Muscle of arm (tissue), 14 donors: ENCODE results near the gene CCNI. TPM values are rescaled to one million over a fixed set of nuclear protein-coding genes. Genes with fewer than 3 reads are reported as not detected.
A peak's percentile ranks its signal among the peaks of the same experiment; 100 is the strongest.

Source experiments
- DNase-seq: peaks from one replicate; pipeline ENCODE4 v3.0.0-alpha.2; 2013
- long read RNA-seq, 11 donors: transcript quantifications; one replicate each; lab custom pipeline, GENCODE V29; 2026
- polyA plus RNA-seq, 12 donors: library from polyadenylated mRNA; unstranded; fragments of 120-200 nt; gene quantifications; one replicate each; pipeline ENCODE4 v1.2.1, GENCODE V29; 2013; ENCODE audit not compliant: insufficient read length in 12 of 12

Gene CCNI
- polyA plus RNA-seq = 100 to 1,000 TPM in 11 of 12 donors, not detected in 1; 225 to 352 (median 279) TPM
- long read RNA-seq, donor 1, transcript CCNI-209 (2 exons, 390 nt) = minor isoform, 9 of 249 reads
- long read RNA-seq, donor 1, transcript CCNI-201 (7 exons, 2,772 nt) = major isoform, 66 of 249 reads
- long read RNA-seq, donor 1, partial matches to known transcripts = 174 of 249 reads
- long read RNA-seq, donor 1, other reads (novel, unspliced or antisense) = 0 of 249 reads
- long read RNA-seq, donor 2, transcript CCNI-201 (7 exons, 2,772 nt) = major isoform, 90 of 127 reads
- long read RNA-seq, donor 2, partial matches to known transcripts = 30 of 127 reads
- long read RNA-seq, donor 2, other reads (novel, unspliced or antisense) = 6 of 127 reads
- long read RNA-seq, donor 3, transcript CCNI-201 (7 exons, 2,772 nt) = major isoform, 51 of 106 reads
- long read RNA-seq, donor 3, partial matches to known transcripts = 52 of 106 reads
- long read RNA-seq, donor 3, other reads (novel, unspliced or antisense) = 0 of 106 reads
- long read RNA-seq, donor 4, transcript CCNI-201 (7 exons, 2,772 nt) = major isoform, 29 of 35 reads
- long read RNA-seq, donor 4, partial matches to known transcripts = 6 of 35 reads
- long read RNA-seq, donor 4, other reads (novel, unspliced or antisense) = 0 of 35 reads
- long read RNA-seq, donor 5, transcript CCNI-201 (7 exons, 2,772 nt) = major isoform, 81 of 133 reads
- long read RNA-seq, donor 5, transcript CCNI-209 (2 exons, 390 nt) = minor isoform, 5 of 133 reads
- long read RNA-seq, donor 5, partial matches to known transcripts = 13 of 133 reads
- long read RNA-seq, donor 5, other reads (novel, unspliced or antisense) = 34 of 133 reads
- long read RNA-seq, donor 6, transcript CCNI-201 (7 exons, 2,772 nt) = major isoform, 48 of 56 reads
- long read RNA-seq, donor 6, partial matches to known transcripts = 6 of 56 reads
- long read RNA-seq, donor 6, other reads (novel, unspliced or antisense) = 0 of 56 reads
- long read RNA-seq, donor 7, transcript CCNI-201 (7 exons, 2,772 nt) = major isoform, 42 of 59 reads
- long read RNA-seq, donor 7, partial matches to known transcripts = 14 of 59 reads
- long read RNA-seq, donor 7, other reads (novel, unspliced or antisense) = 0 of 59 reads
- long read RNA-seq, donor 8, transcript CCNI-209 (2 exons, 390 nt) = minor isoform, 13 of 188 reads
- long read RNA-seq, donor 8, transcript CCNI-201 (7 exons, 2,772 nt) = major isoform, 120 of 188 reads
- long read RNA-seq, donor 8, partial matches to known transcripts = 39 of 188 reads
- long read RNA-seq, donor 8, other reads (novel, unspliced or antisense) = 16 of 188 reads
- long read RNA-seq, donor 9, transcript CCNI-201 (7 exons, 2,772 nt) = major isoform, 43 of 77 reads
- long read RNA-seq, donor 9, transcript CCNI-209 (2 exons, 390 nt) = minor isoform, 9 of 77 reads
- long read RNA-seq, donor 9, partial matches to known transcripts = 25 of 77 reads
- long read RNA-seq, donor 9, other reads (novel, unspliced or antisense) = 0 of 77 reads
- long read RNA-seq, donor 10, transcript CCNI-201 (7 exons, 2,772 nt) = major isoform, 98 of 136 reads
- long read RNA-seq, donor 10, transcript CCNI-209 (2 exons, 390 nt) = minor isoform, 10 of 136 reads
- long read RNA-seq, donor 10, partial matches to known transcripts = 16 of 136 reads
- long read RNA-seq, donor 10, other reads (novel, unspliced or antisense) = 12 of 136 reads
- long read RNA-seq, donor 11, transcript CCNI-201 (7 exons, 2,772 nt) = major isoform, 89 of 117 reads
- long read RNA-seq, donor 11, partial matches to known transcripts = 25 of 117 reads
- long read RNA-seq, donor 11, other reads (novel, unspliced or antisense) = 0 of 117 reads

- peak; percentile 99 for DNase-seq
Measured at GRCh38 chr4:77075869-77076799, at the start of gene CCNI. CCNI (minus strand) TSS chr4:77075989; CDS start chr4:77066362, 9,627 bp downstream.

- no peak for DNase-seq
Measured at GRCh38 chr4:77124576-77124975, 48.8 kb upstream of the CCNI start.

- DNase-seq = no peak
Measured at GRCh38 chr4:77123411-77123810, 47.6 kb upstream of the CCNI start.

- DNase-seq = no peak
Measured at GRCh38 chr4:77122656-77123055, 46.9 kb upstream of the CCNI start.

- no peak for DNase-seq
Measured at GRCh38 chr4:77121736-77122240, 46.0 kb upstream of the CCNI start.

- no peak for DNase-seq
Measured at GRCh38 chr4:77120886-77121508, 45.2 kb upstream of the CCNI start.

GRCh38 chr4:77117721-77118120 lies 41.9 kb upstream of the CCNI start:
- no peak for DNase-seq

- no peak for DNase-seq
Measured at GRCh38 chr4:77113069-77113468, 37.3 kb upstream of the CCNI start.

GRCh38 chr4:77110730-77111129 lies 34.9 kb upstream of the CCNI start:
- no peak for DNase-seq

- DNase-seq = peak; percentile 50
Measured at GRCh38 chr4:77104791-77105540, 29.2 kb upstream of the CCNI start.

GRCh38 chr4:77104388-77104787 lies 28.6 kb upstream of the CCNI start:
- DNase-seq = no peak

- no peak for DNase-seq
Measured at GRCh38 chr4:77100234-77100633, 24.4 kb upstream of the CCNI start.

- no peak for DNase-seq
Measured at GRCh38 chr4:77097611-77098010, 21.8 kb upstream of the CCNI start.

- DNase-seq = peak; percentile 61
Measured at GRCh38 chr4:77095101-77095821, 19.5 kb upstream of the CCNI start.

GRCh38 chr4:77094496-77094895 lies 18.7 kb upstream of the CCNI start:
- no peak for DNase-seq

GRCh38 chr4:77093401-77093800 lies 17.6 kb upstream of the CCNI start:
- no peak for DNase-seq

GRCh38 chr4:77092975-77093374 lies 17.2 kb upstream of the CCNI start:
- no peak for DNase-seq
